ENCODE data around the gene RRP36. TPM values are rescaled to one million over a fixed set of nuclear protein-coding genes. Genes with fewer than 3 reads are reported as not detected.

RRP36 gene
- total and polyA plus RNA-seq, 11 donors: 18.7 to 53.4 (median 32.3) TPM

DNA sequence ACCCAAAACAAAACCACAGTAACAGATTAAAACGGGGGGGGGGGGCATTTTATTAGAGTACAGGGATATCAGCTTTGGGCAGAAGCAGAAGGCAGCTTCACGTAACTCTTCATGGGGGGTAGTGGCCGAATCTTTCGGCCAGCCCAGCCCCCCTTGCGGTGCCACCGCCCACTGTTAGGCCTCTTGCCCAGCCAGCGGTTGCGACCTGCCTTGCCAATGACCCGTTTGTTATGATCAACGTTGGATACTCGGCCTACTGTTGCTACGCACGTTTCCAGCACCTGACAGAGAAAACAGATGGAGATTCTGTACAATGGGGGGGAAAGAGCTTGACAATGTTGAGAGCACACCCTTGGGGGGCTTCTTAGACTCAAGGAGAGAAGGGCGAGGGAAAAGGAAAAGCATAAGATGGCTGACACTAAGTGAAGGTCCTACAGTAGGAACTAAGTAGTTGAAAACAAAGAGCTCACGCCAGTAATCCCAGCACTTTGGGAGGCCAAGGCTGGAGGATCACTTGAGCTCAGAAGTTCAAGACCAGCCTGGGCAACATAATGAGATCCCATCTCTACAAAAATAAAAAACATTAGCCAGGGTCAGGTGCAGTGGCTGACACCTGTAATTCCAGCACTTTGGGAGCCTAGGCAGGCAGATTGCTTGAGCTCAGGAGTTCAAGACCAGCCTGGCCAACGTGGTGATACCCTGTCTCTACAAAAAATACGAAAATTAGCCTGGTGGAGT lies 33.0 kb downstream of the RRP36 start:
- TF ChIP-seq POLR2A (IDR thresholded peaks at IDR 0.05) (no peak), CTCF (IDR thresholded peaks at IDR 0.05) (no peak)
- H3K27ac ChIP-seq: peak overlapping the region; percentile 81 to 97 (median 94)
- no peaks in the 10 kb centered on the region for H3K9me3 ChIP-seq
- WGBS, 4 donors: 60 to 68% (median 66%) methylated on average over 17 of the region's 17 CpGs
- intact Hi-C loops (cut with DNase I): loop anchor here in 6 of 10 donors (5.0 to 10.0 kb wide), 4 partner anchors 37 to 152 kb away; no protein-coding TSS in a partner anchor
- peaks cover 0 to 35% (median 20%) of the 10 kb centered on the region in 12 donors for H3K4me1 ChIP-seq
- H3K27me3 ChIP-seq: no peaks in the 10 kb centered on the region
- DNase-seq (no peak), ATAC-seq (no peak)
- H3K4me3 ChIP-seq: peak overlapping the region in 11 of 12 donors; percentile 59 to 87 (median 74)
- peaks cover 0 to 46% (median 40%) of the 10 kb centered on the region in 9 donors for H3K36me3 ChIP-seq

DNA sequence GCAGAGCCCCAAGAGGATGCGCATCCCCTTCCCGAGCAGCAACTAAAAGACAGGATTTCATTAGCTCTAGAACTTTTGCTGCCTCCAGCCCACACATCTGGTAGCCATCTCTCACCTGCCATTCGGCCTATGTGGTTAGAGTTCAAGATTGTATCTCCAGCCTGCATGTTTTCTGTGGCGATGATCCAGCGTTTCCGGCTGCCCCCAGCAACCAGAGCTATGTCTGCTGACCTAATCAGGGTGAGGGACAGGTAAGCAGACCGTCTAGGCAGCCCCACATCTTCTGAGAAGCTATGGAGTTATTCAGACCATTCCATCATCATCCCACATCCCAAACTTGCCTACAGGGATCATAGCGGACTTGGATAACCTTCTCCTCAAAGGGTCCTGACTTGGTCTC lies 34.5 kb downstream of the RRP36 start:
- TF ChIP-seq POLR2A (IDR thresholded peaks at IDR 0.05) (no peak), CTCF (IDR thresholded peaks at IDR 0.05) (no peak)
- H3K36me3 ChIP-seq: peaks cover 0 to 37% (median 31%) of the 10 kb centered on the region in 9 donors
- ATAC-seq (no peak), DNase-seq (no peak)
- 88 to 90% (median 88%) methylated on average over 8 of the region's 8 CpGs for WGBS, 4 donors
- intact Hi-C loops (cut with DNase I): loop anchor here in 3 of 10 donors (2.0 to 10.0 kb wide), 3 partner anchors 41 to 151 kb away; partner anchors contain the start of genes KLHDC3 (in 1 of the 3) and SRF (in 1 of the 3)
- no peaks in the 10 kb centered on the region for H3K27me3 ChIP-seq
- H3K27ac ChIP-seq: no peak overlapping the region
- no peak overlapping the region for H3K4me3 ChIP-seq
- no peaks in the 10 kb centered on the region for H3K9me3 ChIP-seq
- peaks cover 0 to 46% (median 28%) of the 10 kb centered on the region in 12 donors for H3K4me1 ChIP-seq

GRCh38 chr6:43058531-43058930 lies 37.1 kb downstream of the RRP36 start:
- TF ChIP-seq POLR2A (IDR thresholded peaks at IDR 0.05) (no peak), CTCF (IDR thresholded peaks at IDR 0.05) (no peak)
- Histone ChIP-seq H3K9me3 (no peaks in the 10 kb centered on the region), H3K4me3 (peak overlapping the region; percentile 69 to 96 (median 84)), H3K36me3 (peaks cover 0 to 47% (median 39%) of the 10 kb centered on the region in 9 donors), H3K27ac (peak overlapping the region in 9 of 12 donors; percentile 79 to 92 (median 88)), H3K27me3 (no peaks in the 10 kb centered on the region), H3K4me1 (peaks cover 0 to 44% (median 24%) of the 10 kb centered on the region in 12 donors)
- intact Hi-C loops (cut with DNase I): loop anchor here in 3 of 10 donors (2.0 to 10.0 kb wide), 3 partner anchors 74 to 154 kb away; partner anchors contain the start of genes PPP2R5D (in 1 of the 3) and SRF (in 1 of the 3)
- ATAC-seq: no peak
- no peak for DNase-seq
- 73 to 85% (median 82%) methylated on average over 1 of the region's 1 CpG for WGBS, 4 donors
